Motor neuron (in vitro differentiated cells): Measurements from ENCODE around the gene TOX2. TPM values are rescaled to one million over a fixed set of nuclear protein-coding genes. Genes with fewer than 3 reads are reported as not detected.
A peak's percentile ranks its signal among the peaks of the same experiment; 100 is the strongest.

Source experiments
- ATAC-seq, 8 experiments: fragments of 200-7000 bp; cut with Tn5 transposase; replicated peaks in 6 of 8; 2 replicates each; pipeline ENCODE4 v1.8.0; 2021; ENCODE audit warnings: mild to moderate bottlenecking in 8 of 8, moderate library complexity in 8 of 8
- H3K27ac ChIP-seq, 2 donors: fragments of 250-450 bp; sonication (Bioruptor Pico); 2 replicates each; pipeline ENCODE4 v1.9.0; 2021; ENCODE audit warnings: antibody characterized with exemption in 2 of 2, mild to moderate bottlenecking in 2 of 2, moderate library complexity in 1 of 2
- H3K4me1 ChIP-seq, 2 donors: fragments of 250-450 bp; sonication (Bioruptor Pico); replicated peaks in 1 of 2; 2 replicates each; pipeline ENCODE4 v1.6.1; 2021; ENCODE audit warnings: antibody characterized with exemption in 2 of 2, mild to moderate bottlenecking in 2 of 2, moderate library complexity in 1 of 2
- H3K4me3 ChIP-seq, 5 donors: fragments of 250-450 bp; sonication (Bioruptor Pico); 2 replicates each; pipeline ENCODE4 v1.9.0; 2021; ENCODE audit warnings: antibody characterized with exemption in 5 of 5, mild to moderate bottlenecking in 5 of 5, moderate library complexity in 4 of 5
- WGBS, 10 experiments: fragments of 450-650 bp; shearing (Covaris generic); methylation state at CpG; one replicate each; pipeline ENCODE4 v1.0.0; 2022; 5-methylcytosine and 5-hydroxymethylcytosine counted together
- in situ Hi-C, 9 experiments: fragments of 400-800 bp; cut with MboI; loops; one replicate each; pipeline ENCODE4 v1.15.0; 2021; ENCODE audit warnings: low sequenced_read_pairs in 9 of 9, low pct_unique_long_range_greater_than_20kb in 2 of 9; ENCODE audit not compliant: unreplicated experiment in 9 of 9
- total RNA-seq, 8 experiments: library from RNA; unstranded; fragments of 300-600 nt; gene quantifications; 2 replicates each; pipeline versions ENCODE4 v1.2.3 to v1.2.4, GENCODE V29; 2022

Gene TOX2
- total RNA-seq, 8 experiments from 2014 or later, result 4.9 to 27.0 (median 8.6) TPM

DNA sequence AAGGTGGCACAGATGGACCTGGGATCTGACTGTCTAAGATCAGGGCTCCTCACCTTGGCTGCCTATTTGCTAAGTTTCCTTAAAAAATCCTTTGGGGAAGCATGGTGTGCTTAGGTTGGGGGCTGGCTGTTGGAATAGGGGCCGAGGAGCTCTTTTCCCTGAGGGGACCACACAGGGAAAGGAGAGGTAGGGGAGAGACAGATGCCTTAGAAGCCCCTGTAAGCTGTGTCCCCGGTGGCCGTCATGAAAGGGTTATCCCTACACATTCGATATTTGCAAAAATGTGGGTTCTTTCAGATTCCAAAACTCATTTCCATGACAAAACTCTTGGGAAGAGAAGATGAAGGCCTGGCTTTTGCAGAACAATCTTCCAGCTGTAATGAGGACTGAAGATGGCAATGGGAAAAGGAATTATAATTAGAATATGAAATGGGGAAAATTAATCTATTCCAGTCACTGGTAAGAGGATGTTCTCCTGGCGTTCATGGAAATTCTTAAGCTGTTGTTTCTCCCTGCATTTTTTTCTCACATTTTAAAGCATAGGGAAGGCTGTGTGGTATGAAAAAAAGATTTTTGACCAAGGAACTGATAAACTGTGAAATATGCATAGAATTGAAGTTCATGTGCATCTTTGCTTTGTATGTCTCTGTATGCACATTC, 53.8 kb downstream of the TOX2 start:
- in situ Hi-C loops, result no loop called here
- Histone ChIP-seq H3K27ac (peak overlapping the region in 1 of 2 donors; percentile 35), H3K4me1 (peaks cover 18 to 26% of the 10 kb centered on the region in 2 donors), H3K4me3 (no peak overlapping the region)
- WGBS, 10 experiments, result 0 to 61% (median 13%) methylated on average over 1 to 4 of the region's 5 CpGs; no CpG with 5 or more reads in 1 of the 10 experiments
- ATAC-seq, result peak in 1 of 8 experiments; percentile 6

DNA sequence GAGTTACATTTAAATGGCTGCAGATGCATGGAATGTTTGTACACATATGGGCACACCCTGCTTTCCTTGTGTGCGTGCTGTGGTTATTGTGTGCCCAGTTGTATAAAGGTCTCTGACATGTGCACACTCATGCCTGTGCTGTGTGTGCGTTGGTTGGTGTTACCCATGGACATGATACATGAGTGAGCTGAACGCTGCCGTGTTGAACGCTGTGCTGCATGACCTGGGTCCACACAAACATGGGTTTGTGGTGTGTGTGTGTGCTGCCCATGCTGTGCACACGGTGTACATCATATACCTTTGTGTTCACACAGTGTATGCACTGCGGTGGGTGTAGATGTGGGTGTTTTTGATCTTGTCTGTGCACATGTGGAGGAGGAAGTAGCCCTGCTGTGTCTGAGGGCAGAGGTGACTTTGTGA, 54.4 kb downstream of the TOX2 start:
- Histone ChIP-seq H3K4me3 (no peak overlapping the region), H3K27ac (peak overlapping the region in 1 of 2 donors; percentile 5), H3K4me1 (peaks cover 18 to 26% of the 10 kb centered on the region in 2 donors)
- WGBS, 10 experiments, result 0 to 88% (median 60%) methylated on average over 1 to 3 of the region's 7 CpGs; no CpG with 5 or more reads in 3 of the 10 experiments
- in situ Hi-C loops, result no loop called here
- peak in 5 of 8 experiments; percentile 9 to 80 (median 29) for ATAC-seq

DNA sequence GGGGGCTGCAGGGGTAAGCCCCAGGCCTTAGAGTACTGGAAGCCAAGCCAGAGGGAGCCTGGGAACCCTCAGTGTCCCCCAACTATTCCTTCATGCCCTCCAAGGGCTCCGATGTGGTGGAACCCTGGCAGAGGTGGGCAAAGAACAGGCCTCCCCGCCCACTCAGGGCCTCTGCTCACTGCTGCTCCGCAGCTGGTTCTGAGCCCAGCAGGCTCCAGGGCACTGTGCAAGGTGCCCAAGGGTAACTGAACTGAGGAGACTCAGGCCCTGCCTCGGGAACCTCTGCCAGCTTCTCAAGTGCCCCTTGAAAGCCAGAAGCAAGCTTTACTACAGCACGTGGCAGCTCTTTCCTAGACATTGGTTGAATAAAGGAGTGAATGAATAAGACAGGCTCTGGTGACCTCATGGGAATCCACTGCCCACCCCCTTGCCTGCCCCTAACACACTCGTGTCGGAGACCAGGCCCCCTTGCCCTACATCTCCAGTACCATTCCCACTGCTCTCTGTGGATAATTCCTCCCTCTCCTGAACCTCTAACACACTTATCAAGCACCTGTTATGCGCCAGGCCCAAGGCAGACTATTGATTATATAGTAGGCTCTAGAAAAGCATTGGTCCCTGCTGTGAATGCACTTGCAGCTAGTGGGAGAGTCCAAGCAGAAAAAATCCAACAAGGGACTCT, 55.0 kb downstream of the TOX2 start:
- ATAC-seq, result peak in 3 of 8 experiments; percentile 25 to 33 (median 33)
- Histone ChIP-seq H3K4me1 (peaks cover 18 to 26% of the 10 kb centered on the region in 2 donors), H3K27ac (peak overlapping the region; percentile 5 to 22), H3K4me3 (no peak overlapping the region)
- 100% methylated on average over 1 of the region's 8 CpGs; no CpG with 5 or more reads in 9 of the 10 experiments for WGBS, 10 experiments
- in situ Hi-C loops, result no loop called here

DNA sequence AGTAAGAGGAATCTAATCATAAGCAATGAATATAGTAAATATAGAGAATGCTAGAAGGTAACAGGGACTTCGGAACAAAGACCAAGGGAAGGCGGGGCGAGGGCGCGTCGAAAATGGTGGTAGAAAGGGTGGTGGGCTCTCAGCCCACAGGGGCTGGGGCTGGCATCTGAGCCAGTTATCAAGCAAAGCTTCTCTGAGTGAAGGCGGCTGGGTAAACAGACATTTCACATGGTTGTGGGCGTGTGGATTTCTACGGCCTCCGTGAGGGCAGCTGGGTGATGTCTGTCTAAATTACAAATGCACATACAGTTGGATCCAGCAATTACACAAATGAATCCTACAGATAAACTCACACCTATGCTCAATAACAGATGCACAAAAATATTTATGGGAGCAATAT, 56.6 kb downstream of the TOX2 start:
- in situ Hi-C loops, result no loop called here
- peaks cover 27 to 30% of the 10 kb centered on the region in 2 donors for H3K4me1 ChIP-seq
- H3K4me3 ChIP-seq, result no peak overlapping the region
- WGBS, 10 experiments, result 45 to 95% (median 91%) methylated on average over 3 to 10 of the region's 10 CpGs; no CpG with 5 or more reads in 3 of the 10 experiments
- peak in 3 of 8 experiments; percentile 47 to 54 (median 52) for ATAC-seq
- no peak overlapping the region for H3K27ac ChIP-seq

DNA sequence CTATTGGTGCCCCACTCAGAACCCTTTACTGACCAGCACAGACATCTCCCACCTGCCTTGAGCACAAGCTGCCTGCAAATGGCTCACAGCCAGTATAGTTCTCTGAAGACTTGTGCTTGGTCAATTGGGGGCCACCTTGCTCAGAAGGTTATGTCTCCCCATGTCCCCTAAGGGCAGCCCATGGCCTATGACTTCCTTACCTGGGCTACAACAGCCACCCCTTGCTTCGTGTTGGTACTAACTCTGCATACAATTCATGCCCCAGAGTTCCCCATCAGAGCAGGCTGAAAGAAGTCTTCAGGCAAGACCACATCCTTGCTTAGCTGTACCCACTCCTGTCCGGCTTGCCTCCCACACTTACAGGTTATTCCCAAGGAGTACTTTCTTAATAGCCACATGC, 57.4 kb downstream of the TOX2 start:
- no peak for ATAC-seq
- H3K4me1 ChIP-seq, result peaks cover 27 to 30% of the 10 kb centered on the region in 2 donors
- WGBS, 10 experiments, result 50 to 100% (median 92%) methylated on average over 1 of the region's 2 CpGs; no CpG with 5 or more reads in 6 of the 10 experiments
- in situ Hi-C loops, result no loop called here
- H3K27ac ChIP-seq, result no peak overlapping the region
- no peak overlapping the region for H3K4me3 ChIP-seq

DNA sequence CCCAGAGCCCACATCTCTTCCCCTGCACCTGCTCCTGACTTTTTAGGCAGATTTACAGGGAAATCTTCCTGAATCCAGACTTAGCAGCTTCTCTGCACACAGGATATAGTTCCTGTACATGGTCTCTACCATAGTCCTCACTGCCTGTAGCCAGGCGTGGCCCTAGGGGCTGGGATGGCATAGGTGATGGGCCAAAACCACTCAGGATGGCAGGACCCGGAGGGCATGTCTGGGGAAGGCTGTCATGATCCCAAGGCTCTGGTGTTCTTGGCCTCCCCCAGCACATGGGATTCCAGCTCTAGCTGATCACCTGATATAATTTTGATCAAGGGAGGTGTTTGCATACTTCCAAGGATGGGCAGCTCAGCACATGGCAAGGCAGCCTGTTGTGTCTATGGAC, 58.0 kb downstream of the TOX2 start:
- 50 to 100% (median 100%) methylated on average over 1 to 2 of the region's 2 CpGs; no CpG with 5 or more reads in 5 of the 10 experiments for WGBS, 10 experiments
- in situ Hi-C loops, result no loop called here
- H3K27ac ChIP-seq, result no peak overlapping the region
- no peak for ATAC-seq
- no peak overlapping the region for H3K4me3 ChIP-seq
- H3K4me1 ChIP-seq, result peaks cover 29 to 30% of the 10 kb centered on the region in 2 donors

DNA sequence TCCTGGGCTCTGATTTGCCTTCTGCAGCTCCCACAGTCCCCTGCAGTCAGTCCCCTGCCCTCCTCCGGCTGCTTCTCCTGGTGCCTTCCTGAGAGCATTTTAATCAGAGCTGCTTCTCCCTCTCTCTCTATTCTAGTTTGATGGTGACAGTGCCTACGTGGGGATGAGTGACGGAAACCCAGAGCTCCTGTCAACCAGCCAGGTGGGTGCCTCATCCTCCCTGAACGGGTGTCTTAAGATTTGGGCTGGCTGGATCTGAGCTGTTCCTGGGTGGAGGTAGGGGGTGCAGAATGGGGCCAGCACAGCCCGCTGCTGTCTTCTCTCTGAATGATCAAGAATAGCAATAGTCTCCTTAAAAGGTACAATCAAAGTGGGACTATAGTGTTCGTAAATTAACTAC, 58.6 kb downstream of the TOX2 start:
- 55 to 100% (median 90%) methylated on average over 1 to 4 of the region's 6 CpGs; no CpG with 5 or more reads in 3 of the 10 experiments for WGBS, 10 experiments
- Histone ChIP-seq H3K27ac (no peak overlapping the region), H3K4me1 (peaks cover 27 to 28% of the 10 kb centered on the region in 2 donors), H3K4me3 (no peak overlapping the region)
- in situ Hi-C loops, result no loop called here
- ATAC-seq, result no peak

DNA sequence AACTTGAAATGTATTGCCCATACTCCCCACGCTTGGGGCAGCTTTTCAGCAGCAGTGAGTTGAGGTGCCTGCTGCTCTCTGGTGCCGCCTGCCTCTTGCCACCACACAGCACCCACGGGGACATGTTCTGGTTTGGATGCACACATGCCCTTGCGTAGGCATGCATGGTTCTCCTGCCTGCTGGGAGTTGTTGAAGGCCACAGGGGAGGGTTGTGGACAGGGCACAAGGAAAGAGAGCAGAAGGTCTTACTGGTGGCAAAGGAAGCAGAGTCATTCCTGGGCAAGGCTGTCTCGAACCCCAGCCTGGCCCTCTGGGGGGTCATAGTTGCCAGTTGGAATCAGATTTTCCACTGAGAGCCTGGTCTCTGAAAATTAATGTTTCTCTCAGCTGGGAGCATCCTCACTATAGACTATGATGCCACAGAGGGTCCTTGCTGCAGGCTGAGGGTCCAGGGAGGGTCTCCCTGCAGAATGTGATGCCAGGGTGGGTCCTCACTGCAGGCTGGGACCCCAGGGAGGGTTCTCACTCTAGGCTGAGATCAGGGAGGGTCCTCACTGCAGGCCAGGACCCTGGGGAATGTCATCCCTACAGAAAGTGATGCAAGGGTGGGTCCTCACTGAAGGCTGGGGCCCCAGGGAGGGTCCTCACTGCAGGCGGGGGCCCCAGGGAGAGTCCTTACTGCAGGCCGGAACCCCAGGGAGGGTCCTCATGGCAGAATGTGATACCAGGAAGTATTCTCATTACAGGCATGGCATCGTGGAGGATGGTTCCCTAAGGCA, 59.2 kb downstream of the TOX2 start:
- Histone ChIP-seq H3K27ac (no peak overlapping the region), H3K4me3 (no peak overlapping the region), H3K4me1 (peaks cover 21% of the 10 kb centered on the region in 2 donors)
- no peak for ATAC-seq
- 80 to 100% (median 97%) methylated on average over 2 to 6 of the region's 8 CpGs; no CpG with 5 or more reads in 4 of the 10 experiments for WGBS, 10 experiments
- in situ Hi-C loops, result no loop called here

DNA sequence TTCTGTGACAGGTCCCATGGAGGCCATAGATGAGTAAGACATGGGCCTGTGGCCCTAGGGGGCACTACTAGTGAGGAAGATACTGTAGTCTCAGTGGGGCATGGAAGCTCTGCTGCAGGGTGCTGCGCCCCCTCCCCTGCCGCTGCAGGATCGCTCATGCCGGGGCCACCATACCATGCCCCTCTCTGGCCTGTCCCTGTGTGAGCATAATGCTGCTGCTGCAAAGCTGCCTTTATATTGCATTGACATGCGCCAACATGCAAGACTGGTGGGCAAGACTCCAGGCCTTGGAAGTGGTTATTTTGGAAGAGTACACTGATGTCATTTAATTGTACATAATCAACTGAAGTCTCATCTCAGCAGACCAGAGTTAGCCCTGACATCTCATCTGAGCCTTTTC, 60.0 kb downstream of the TOX2 start:
- H3K4me3 ChIP-seq, result no peak overlapping the region
- H3K27ac ChIP-seq, result no peak overlapping the region
- peak in 3 of 8 experiments; percentile 6 to 26 (median 18) for ATAC-seq
- H3K4me1 ChIP-seq, result peaks cover 13% of the 10 kb centered on the region in 2 donors
- in situ Hi-C loops, result no loop called here
- WGBS, 10 experiments, result 80 to 100% (median 98%) methylated on average over 1 to 5 of the region's 5 CpGs; no CpG with 5 or more reads in 6 of the 10 experiments

DNA sequence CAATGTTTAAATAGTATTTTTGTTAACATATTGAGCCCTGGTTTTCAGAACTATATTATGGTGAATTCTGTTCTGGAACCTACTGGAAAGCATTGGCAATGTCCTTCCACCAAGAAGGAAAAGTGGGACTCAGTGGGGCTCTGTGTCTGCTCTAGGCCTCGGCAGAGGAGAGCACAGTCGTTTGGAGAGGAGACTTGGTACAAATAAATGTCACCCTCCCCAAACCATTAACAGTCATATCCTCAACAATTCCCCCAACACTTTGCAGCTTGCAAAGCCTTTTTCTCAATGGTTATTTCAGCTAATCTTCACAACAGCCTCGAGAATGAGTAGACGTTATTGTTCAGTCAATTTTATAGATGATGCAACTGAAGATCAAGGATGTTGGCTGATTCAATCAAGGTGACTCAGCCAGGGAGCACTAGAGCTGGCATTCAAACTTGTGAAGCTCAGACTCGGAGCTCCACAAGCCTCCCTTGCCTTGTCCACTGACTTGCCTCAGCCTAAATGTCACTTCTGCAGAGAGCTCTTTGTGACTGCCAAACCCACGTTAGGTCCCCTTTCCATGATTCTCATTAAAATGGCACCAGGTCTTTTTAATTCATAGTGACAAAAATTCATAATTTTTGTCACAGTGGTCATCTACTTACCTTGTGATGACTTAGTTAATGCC, 60.6 kb downstream of the TOX2 start:
- ATAC-seq, result peak in 7 of 8 experiments; percentile 13 to 94 (median 54)
- 49 to 100% (median 90%) methylated on average over 1 to 6 of the region's 6 CpGs; no CpG with 5 or more reads in 1 of the 10 experiments for WGBS, 10 experiments
- peak overlapping the region in 1 of 2 donors; percentile 42 for H3K27ac ChIP-seq

DNA sequence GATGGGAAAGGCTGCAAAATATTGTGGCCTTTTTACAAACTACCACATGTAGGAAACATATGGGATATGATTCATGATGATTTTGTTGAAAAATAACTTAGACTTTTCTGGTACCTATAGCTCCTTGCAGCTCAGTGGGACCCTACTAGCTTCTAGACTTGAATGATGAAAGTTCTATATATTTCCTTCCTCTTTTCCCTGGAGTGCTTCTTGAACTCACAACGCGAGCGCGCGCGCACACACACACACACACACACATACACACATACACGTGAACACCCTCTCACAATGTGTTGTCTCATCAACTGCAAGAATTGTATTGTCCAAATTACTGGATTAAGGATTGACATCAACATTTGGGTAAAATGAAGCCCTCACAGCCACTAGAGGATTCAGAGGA, 61.9 kb downstream of the TOX2 start:
- ATAC-seq, result no peak
- H3K4me3 ChIP-seq, result no peak overlapping the region
- peaks cover 7 to 11% of the 10 kb centered on the region in 2 donors for H3K4me1 ChIP-seq
- 80 to 100% (median 95%) methylated on average over 3 to 7 of the region's 7 CpGs; no CpG with 5 or more reads in 5 of the 10 experiments for WGBS, 10 experiments
- no peak overlapping the region for H3K27ac ChIP-seq
- in situ Hi-C loops, result no loop called here

More for the DNA sequence above, 60.6 kb downstream of the TOX2 start:
- Histone ChIP-seq H3K4me1 (peaks cover 8 to 11% of the 10 kb centered on the region in 2 donors), H3K4me3 (no peak overlapping the region)
- in situ Hi-C loops, result no loop called here

DNA sequence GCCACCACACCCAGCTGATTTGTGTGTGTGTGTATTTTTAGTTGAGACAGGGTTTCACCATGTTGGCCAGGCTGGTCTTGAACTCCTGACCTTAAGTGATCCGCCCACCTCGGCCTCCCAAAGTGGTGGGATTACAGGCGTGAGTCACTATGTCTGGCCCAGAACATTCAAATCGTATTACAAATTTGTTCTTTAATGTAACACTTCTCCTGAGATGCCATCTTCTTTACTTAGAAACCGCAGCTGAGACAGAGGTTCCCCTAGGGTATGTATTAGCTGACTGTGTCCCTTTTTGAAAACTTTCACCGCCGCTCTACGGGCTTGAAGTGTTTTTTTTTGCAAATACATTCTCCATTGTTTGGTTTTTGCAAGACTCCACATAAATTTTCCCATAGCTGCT, 62.6 kb downstream of the TOX2 start:
- 59 to 100% (median 86%) methylated on average over 1 to 8 of the region's 8 CpGs; no CpG with 5 or more reads in 2 of the 10 experiments for WGBS, 10 experiments
- Histone ChIP-seq H3K4me1 (peaks cover 7 to 11% of the 10 kb centered on the region in 2 donors), H3K27ac (no peak overlapping the region), H3K4me3 (no peak overlapping the region)
- ATAC-seq, result peak in 1 of 8 experiments; percentile 30
- in situ Hi-C loops, result no loop called here
